ENCODE results near the gene ZNF253.
"Not testable (repeated sequence)": the region's sequence is repeated elsewhere in the genome, so short reads cannot be mapped to it uniquely, and the experiment has no call there.

ZNF253 gene
- total RNA-seq = 12.1 to 21.4 (median 18.1) reads per million in 4 donors

DNA sequence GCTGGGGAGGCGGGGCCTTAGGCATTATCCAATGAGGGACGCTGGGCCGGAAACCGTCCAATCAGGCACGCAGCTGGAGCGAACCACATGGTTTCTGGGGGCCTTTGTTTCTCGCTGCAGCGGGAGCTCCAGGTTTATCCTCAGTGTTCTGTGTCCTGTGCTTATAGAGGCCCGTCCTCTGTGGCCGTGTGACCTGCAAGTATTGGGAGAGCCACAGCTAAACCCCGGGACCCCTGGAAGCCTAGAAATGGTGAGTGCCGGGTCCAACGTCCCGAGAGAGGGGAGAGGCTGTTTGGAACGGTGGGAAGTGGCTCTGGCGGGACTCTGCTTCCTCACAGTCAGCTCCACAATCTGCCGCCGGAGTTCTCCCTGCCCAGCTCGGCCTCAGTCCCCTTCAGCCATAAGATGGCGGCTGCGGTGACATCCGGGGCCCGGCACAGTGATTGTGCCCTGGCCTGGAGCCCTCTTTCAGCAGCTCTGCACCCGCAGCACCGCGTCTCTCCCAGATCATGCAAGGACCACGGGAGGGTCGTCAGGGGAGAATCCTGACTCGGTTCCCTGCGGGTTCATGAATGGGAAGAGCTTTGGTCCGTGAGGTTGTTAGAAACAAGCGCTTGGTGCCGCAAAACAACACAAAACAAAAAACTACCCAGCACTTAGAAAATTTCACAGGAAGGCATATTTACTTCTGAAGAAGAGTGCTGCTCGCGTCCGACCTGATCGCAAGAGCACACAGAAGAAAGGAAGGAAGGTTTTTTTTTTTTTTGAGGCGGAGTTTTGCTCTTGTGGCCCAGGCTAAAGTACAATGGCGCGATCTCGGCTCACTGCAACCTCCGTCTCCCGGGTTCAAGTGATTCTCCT is at the start of gene ZNF253:
ZNF253 (plus strand) TSS at position 133 of the 861 bp plus-strand sequence; CDS start at position 248, 115 bp downstream.
- peak; percentile 79 to 95 (median 89) for DNase-seq

DNA sequence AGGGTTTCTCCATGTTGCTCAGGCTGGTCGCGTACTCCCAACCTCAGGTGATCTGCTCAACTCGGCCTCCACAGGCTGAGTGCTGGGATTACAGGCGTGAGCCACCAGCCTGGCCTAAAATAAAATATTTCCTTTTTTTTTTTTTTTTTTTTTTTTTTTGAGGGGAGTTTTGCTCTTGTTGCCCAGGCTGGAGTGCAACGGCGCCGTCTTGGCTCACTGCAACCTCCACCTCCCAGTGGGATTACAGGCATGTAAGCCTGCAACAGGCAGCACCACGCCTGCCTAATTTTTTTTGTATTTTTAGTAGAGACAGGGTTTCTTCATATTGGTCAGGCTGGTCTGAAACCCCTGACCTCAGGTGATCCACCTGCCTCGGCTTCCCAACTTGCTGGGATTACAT is 49.0 kb upstream of the ZNF253 start:
- no peak for DNase-seq

DNA sequence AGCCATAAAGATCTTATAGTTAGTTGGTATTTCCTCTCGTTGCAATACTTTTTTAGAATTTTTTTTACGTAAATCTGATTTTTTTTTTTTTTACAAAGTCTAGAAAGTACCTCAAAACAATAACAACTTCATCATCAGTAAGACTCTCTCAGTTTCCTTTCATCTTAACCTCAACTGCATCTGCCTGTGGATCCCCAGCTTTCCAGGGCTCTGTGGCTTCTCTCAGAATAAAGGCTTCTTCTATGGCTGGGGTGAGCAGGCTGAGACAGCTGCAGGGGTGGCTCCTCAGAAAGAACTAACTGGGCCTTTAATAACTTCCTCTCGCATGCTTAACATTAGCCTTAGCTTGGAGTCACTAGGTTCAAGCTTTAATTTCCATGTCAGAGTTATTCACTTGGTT is 48.3 kb upstream of the ZNF253 start:
- DNase-seq = peak; percentile 26 to 56 (median 44)

DNA sequence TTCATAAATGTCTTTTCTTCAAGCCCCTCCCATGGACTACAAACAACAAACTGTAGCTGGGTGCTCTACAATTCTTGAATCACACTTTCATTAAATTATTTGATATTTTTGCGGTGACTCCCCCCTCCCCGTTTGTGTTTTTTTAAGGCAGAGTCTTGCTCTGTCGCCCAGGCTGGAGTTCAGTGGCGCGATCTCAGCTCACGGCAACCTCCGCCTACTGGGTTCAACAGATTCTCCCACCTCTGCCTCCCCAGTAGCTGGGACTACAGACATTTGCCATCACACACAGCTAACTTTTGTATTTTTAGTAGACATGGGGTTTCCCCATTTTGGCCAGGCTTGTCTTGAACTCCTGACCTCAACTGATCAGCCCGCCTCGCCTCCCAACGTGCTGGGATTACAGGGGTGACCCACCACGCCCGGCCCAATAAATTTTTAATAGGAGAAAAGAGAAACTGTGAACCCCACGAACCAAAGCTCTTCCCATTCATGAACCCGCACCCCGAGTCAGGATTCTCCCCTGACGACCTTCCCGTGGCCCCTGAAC is 44.8 kb upstream of the ZNF253 start:
- DNase-seq = peak in 1 of 5 donors; percentile 11

DNA sequence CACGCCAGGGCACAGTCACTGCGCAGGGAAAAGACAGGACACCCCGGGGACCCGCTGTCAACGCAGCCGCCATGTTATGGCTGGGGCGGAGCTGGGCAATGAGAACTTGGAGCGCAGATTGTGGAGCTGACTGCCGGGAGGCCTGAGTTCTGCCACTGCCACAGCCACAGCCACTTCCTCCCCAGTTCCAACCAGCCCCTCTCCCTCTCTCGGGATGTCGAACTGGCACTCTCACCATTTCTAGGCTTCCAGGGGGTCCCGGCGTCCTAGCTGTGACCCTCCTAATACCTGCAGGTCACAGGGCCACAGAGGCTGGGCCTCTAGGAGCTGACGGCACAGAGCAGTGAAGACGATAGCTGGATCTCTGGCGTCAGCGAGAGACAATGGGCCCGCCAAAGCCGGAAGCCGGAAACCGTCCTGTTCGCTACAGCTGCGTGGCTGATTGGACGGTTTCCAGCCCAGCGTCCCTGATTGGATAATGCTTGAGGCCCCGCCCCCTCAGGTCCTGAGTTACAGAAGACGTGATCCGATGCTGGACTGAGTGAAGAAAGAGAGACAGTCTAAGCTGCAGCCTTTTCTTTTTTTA is 44.2 kb upstream of the ZNF253 start, which contains the start of gene ZNF506:
ZNF506 (minus strand) TSS at position 385 of the 586 bp plus-strand sequence; CDS start at position 238, 147 bp downstream.
- DNase-seq = peak; percentile 92 to 98 (median 96)

DNA sequence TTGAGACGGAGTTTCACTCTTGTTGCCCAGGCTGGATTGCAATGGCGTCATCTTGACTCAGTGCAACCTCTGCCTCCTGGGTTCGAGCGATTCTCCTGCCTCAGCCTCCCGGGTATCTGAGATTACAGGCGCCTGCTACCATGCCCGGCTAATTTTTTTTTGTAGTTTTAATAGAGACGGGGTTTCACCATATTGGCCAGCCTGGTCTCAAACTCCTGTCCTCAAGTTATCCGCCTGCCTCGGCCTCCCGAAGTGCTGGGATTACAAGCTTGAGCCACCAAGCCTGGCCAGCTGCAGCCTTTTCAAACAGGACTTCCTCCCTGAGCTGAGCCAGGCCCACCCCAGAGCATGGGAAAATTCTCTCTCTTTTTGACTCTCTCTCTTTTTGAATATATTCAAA is 43.7 kb upstream of the ZNF253 start:
- not testable (repeated sequence) for DNase-seq

DNA sequence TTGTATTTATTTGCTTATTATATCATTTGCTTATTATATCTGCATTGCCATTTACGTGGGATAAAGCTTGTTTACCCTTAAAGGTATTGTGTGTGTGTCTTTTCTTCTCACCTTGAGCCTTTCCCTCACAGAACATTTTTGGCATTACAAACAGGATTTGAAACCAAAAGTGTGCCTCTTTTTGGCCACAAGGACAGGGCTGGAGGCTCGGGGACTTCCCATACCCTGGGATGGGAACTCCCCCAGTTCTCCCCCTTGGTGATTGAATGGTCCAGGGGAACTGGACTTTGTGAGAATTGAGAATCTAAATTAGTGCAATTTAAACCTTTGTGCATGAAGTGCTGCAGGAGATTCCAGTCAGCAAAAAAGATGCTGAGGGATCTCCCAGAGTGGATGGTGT is 41.8 kb upstream of the ZNF253 start:
- no peak for DNase-seq

DNA sequence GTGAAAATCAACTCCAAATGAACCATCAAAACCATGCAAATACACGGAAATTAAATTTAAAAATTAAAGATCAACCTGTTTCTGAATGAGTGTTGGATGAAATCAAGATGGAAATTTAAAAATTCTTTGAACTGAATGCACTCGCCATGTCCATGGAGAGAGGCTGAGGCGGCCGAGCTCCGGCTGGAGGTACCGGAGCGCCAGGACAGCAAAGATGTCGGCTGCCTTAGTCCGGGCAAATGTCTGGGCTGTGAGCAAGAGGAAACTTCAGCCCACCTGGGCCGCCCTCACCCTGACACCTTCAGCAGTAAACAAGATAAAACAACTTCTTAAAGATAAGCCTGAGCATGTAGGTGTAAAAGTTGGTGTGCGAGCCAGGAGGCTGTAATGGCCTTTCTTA is 38.8 kb upstream of the ZNF253 start:
- no peak for DNase-seq

DNA sequence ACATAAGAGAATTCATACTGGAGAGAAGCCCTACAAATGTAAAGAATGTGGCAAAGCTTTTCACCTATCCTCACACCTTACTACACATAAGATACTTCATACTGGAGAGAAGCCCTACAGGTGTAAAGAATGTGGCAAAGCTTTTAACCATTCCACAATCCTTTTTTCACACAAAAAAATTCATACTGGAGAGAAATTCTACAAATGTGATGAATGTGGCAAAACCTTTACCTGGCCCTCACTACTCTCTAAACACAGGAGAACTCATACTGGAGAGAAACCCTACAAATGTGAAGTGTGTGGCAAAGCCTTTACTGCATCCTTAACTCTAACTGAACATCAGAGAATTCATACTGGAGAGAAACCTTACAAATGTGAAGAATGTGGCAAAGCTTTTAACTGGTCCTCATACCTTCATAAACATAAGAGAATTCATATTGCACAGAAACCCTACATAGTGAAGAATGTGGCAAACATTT is 30.1 kb upstream of the ZNF253 start:
- DNase-seq = no peak

DNA sequence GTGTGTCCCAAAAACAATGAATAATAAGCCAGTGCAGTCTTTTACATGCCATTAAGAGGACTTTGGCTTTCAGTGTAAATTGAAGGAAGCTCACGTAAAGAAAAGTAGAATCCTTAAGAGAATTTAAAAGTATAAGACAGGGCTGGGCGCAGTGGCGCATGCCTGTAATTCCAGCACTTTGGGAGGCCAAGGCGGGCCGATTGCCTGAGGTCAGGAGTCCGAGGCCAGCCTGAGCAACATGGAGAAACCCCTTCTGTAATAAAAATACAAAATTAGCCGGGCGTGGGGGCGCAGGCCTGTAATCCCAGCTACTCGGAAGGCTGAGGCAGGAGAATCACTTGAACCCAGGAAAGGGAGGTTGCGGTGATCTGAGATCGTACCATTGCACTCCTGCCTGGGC is 17.9 kb upstream of the ZNF253 start:
- DNase-seq = no peak

DNA sequence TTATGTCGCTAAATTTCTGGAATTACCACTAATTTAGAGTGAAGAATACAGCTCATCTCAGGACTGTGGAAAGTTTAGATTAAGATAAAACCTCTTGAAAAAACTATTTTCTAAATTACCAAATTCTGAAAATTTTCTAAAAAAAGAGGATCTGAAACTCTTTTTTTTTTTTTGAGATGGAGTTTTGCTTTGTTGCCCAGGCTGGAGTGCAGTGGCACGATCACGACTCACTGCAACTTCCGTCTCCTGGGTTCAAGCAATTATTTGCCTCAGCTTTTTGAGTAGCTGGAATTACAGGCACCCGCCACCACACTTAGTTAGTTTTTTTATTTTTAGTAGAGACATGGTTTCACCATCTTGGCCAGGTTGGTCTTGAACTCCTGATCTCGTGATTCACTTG is 16.6 kb upstream of the ZNF253 start:
- no peak for DNase-seq

DNA sequence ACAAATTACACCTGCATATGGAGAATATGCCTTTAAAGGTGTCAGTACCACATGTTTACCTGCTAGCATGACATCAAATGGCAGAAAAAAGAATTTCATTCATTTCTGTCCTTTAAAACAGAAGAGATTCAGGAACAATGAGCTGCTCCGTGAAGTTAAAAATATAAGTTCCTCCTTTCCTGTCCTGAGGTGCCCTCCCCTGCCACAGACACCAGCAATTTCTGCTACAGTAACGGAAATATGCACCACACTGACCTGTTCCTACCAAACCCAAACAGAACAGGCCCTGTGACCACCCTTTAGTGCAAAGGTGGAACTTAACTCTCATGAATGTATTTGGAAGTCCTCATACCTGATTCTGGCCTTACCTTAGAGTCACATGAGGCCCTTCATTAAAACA is 13.9 kb upstream of the ZNF253 start:
- not testable (repeated sequence) for DNase-seq

DNA sequence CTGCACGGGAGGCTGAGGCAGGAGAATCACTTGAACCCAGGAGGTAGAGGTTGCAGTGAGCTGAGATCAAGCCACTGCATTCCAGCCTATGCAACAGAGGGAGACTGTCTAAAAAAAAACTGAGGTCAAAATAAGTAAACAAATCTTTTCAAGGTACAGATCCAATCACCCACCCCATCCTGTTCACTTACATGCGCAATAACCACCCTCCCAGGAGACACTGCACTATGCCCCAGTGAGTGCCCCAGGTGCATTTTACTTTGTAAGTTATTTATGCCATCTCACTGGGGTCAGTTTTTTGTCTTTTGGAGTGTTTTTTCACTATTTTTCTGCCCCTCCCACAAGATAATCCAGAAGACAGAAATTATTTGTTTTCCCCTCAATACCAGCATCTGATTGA is 6.9 kb upstream of the ZNF253 start:
- DNase-seq = no peak

DNA sequence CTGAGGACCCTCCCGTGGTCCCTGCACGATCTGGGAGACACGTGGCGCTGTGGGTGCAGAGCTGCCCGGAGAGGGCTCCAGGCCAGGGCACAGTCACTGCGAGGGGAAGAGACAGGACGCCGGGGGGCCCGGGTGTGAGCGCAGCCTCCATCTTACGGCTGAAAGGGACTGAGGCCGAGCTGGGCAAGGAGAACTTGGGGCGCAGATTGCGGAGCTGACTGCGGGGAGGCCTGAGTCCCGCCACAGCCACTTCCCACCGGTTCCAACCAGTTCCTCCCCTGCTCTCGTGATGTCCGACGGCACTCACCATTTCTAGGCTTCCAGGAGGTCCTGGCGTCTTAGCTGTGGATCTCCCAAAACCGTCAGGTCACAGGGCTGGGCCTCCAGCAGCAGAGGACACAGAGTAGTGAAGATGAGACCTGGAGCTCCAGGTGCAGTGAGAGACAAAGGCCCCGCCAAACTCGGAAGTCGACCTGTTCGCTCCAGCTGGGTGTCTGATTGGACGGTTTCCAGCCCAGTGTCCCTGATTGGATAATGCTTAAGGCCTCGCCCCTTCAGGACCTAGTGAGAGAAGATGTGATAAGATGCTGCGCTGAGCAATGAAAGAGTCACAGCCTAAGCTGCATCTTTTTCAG is 4.8 kb upstream of the ZNF253 start:
- DNase-seq = peak in 4 of 5 donors; percentile 42 to 50 (median 44)

DNA sequence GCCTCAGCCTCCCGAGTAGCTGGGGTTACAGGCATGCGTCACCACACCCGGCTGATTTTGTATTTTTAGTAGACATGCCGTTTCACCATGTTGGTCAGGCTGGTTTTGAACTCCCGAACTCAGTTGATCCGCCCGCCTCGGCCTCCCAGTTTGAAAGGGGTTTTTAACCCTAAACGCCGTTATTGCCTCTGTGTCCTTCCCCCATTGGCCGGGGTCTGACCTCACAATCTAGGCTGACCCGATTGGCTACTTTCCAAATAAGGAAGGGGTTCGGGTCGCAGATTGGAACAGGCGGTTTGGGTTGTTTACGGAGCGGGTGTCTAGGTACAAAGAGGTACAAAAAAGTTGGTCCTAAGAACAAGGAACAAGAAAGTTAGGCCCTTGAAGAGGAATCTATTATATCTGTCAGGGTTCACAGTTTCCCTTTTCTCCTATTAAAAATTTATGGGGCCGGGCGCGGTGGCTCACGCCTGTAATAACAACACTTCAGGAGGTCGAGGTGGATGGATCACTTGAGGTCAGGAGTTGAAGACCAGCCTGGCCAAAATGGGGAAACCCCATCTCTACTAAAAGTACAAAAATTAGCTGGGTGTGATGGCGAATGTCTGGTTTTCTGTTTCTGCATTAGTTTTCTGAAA is 1.0 kb downstream of the ZNF253 start:
- peak; percentile 8 to 70 (median 15) for DNase-seq

DNA sequence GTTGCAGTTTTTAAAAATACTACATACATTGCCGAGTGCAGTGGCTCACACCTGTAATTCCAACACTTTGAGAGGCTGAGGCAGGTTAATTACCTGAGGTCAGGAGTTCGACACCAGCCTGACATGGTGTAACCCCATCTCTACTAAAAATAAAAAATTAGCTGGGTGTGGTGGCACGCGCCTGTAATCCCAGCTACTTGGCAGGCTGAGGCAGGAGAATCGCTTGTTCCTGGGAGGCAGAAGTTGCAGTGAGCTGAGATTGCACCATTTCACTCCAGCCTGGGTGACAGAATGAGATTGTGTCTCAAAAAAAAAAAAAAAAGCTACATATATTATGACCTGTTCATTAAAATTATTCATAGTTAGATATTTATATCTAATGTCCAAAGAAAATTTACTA is 4.4 kb downstream of the ZNF253 start:
- not testable (repeated sequence) for DNase-seq

DNA sequence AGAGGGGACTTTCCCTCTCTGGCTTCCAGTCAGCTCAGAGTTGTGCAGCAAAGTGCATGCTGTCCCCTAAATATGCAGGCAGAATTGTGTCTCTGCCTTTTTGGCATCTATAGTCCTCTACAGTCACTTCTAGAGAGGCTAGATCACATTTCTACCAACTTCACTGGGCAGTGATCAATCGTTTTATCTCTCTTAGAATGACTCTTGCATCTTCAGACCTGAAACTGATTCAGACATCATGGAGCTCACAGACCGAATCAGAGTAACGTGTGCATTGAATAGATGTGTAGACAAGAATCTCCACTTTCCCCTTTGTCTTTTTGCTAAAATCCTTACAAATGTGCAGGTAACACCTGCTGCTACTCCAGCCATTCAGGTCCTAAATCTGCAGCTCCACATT is 6.2 kb downstream of the ZNF253 start:
- no peak for DNase-seq

DNA sequence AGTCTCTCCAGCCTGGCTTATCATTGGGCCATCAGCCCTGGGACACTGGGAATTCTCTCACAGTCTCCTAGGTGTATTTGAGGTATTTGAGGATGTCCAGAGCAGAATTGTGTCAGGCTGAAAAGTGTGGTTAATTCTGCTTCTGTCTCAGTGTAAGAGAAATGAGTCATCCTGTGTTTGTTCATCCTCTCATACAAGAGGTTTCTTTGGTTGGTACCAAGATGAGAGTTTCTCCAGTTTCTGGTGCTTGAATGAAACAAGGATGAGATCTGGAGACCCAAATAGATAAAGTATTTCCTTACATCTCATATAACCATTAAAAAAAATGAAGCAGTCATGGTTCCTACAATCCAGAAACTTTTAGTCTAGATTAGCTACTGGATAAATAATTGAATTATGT is 7.7 kb downstream of the ZNF253 start:
- DNase-seq = peak in 1 of 5 donors; percentile 11

DNA sequence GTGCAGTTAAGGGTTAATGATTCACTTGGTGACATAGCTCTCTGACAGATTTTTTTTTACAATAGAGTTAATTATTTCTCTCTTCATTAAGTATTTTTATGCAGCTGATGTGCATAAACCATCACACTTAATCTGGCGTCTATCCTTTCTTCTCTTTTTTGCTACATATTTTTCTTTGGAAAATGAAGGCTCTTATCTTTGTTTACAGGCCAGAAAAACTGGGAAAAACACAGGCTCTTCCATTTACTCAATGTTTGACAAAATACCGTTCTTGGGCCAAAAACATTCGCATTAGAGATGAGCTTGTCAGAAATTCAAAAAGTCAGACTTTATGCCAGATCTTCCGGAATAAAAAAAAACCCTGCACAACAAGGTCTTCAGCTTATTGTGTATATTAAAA is 12.0 kb downstream of the ZNF253 start:
- no peak for DNase-seq

DNA sequence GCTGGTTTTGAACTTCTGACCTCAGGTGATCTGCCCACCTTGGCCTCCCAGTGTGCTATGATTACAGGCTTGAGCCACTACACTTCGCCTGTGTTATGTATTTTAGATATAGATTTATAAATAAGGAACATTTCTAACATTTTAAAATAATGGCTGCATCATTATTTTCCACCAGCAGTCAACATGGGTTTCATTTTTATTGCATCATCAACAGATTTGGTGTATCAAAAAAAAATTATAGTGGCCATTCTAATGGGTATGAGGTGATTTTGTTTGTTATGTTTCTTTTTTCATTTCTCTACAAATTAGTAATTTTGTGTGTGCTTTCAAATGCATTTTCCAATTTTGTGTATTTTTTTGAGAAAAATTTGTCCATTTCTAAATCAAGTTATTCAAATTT is 18.9 kb downstream of the ZNF253 start:
- DNase-seq = no peak

DNA sequence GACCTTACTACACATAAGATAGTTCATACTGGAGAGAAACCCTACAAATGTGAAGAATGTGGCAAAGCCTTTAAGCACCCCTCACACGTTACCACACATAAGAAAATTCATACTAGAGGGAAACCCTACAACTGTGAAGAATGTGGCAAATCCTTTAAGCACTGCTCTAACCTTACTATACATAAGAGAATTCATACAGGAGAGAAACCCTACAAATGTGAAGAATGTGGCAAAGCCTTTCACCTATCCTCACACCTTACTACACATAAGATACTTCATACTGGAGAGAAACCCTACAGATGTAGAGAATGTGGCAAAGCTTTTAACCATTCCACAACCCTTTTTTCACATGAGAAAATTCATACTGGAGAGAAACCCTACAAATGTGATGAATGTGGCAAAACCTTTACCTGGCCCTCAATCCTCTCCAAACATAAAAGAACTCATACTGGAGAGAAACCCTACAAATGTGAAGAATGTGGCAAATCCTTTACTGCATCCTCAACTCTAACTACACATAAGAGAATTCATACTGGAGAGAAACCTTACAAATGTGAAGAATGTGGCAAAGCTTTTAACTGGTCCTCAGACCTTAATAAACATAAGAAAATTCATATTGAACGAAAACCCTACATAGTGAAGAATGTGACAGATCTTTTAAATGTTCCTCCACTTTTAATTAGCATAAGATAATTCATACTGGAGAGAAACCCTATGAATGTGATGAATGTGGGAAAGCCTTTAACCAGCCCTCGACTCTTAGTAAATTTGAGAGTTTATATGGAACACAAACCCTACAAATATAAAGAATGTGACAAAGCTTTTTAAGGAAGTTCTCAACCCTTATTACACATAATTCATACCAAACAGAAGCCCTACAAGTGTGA is 26.6 kb downstream of the ZNF253 start:
- not testable (repeated sequence) for DNase-seq
